Measurements from ENCODE around the gene AHRR. TPM values are rescaled to one million over a fixed set of nuclear protein-coding genes. Genes with fewer than 3 reads are reported as not detected.
A peak's percentile ranks its signal among the peaks of the same experiment; 100 is the strongest.

AHRR gene
- total and polyA plus RNA-seq, 2 of the 4 experiments (the other 2 are of a cell fraction): 15.6 to 37.1 TPM

- H2AFZ ChIP-seq (replicated peaks; ENCODE audit: low read length, poor library complexity): peak overlapping the region; percentile 91
- in situ Hi-C loops (cut with MboI; ENCODE audit: low sequenced_read_pairs): no loop called here
- CTCF ChIA-PET: no interaction called here
- TF ChIP-seq, protein P1, sequence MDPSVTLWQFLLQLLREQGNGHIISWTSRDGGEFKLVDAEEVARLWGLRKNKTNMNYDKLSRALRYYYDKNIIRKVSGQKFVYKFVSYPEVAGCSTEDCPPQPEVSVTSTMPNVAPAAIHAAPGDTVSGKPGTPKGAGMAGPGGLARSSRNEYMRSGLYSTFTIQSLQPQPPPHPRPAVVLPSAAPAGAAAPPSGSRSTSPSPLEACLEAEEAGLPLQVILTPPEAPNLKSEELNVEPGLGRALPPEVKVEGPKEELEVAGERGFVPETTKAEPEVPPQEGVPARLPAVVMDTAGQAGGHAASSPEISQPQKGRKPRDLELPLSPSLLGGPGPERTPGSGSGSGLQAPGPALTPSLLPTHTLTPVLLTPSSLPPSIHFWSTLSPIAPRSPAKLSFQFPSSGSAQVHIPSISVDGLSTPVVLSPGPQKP (IDR thresholded peaks at IDR 0.05; ENCODE audit: borderline replicate concordance, low read depth, low read length): no peak
- no peak for TF ChIP-seq MAZ (IDR thresholded peaks at IDR 0.05; ENCODE audit: borderline replicate concordance, low read depth, low read length)
- TF ChIP-seq POLR2A (IDR thresholded peaks at IDR 0.05; ENCODE audit: low read depth, low read length): no peak; the same call in none of the 2 replicates
- no peak for TF ChIP-seq MAFK (IDR thresholded peaks at IDR 0.05; ENCODE audit: low read depth, low read length)
- TF ChIP-seq BHLHE40 (IDR thresholded peaks at IDR 0.05; ENCODE audit: low read depth, low read length): no peak
- TF ChIP-seq RCOR1 (IDR thresholded peaks at IDR 0.05; ENCODE audit: insufficient replicate concordance, low read length): no peak
- no peak for TF ChIP-seq CEBPB (IDR thresholded peaks at IDR 0.05; ENCODE audit: low read depth, low read length)
- no peak for TF ChIP-seq RFX5 (IDR thresholded peaks at IDR 0.05; ENCODE audit: low read depth, low read length)
- TF ChIP-seq FOS (IDR thresholded peaks at IDR 0.05; ENCODE audit: low read depth, low read length): no peak
- TF ChIP-seq RAD21 (IDR thresholded peaks at IDR 0.05; ENCODE audit: low read length): no peak
- no peak for TF ChIP-seq CHD1 (IDR thresholded peaks at IDR 0.05; ENCODE audit: low read depth, low read length)
- TF ChIP-seq NFE2L2 (IDR thresholded peaks at IDR 0.05; ENCODE audit: low read depth, low read length): no peak
- no peak for TF ChIP-seq SMC3 (IDR thresholded peaks at IDR 0.05; ENCODE audit: low read depth, low read length)
- TF ChIP-seq MXI1 (IDR thresholded peaks at IDR 0.05; ENCODE audit: borderline replicate concordance, low read depth, low read length): no peak
- TF ChIP-seq, protein P2, sequence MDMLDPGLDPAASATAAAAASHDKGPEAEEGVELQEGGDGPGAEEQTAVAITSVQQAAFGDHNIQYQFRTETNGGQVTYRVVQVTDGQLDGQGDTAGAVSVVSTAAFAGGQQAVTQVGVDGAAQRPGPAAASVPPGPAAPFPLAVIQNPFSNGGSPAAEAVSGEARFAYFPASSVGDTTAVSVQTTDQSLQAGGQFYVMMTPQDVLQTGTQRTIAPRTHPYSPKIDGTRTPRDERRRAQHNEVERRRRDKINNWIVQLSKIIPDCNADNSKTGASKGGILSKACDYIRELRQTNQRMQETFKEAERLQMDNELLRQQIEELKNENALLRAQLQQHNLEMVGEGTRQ (IDR thresholded peaks at IDR 0.05; ENCODE audit: low read depth, low read length): no peak
Observed at GRCh38 chr5:322281-322941, 897 bp downstream of the AHRR start.

More at GRCh38 chr5:322281-322941, 897 bp downstream of the AHRR start:
- ATAC-seq (ENCODE audit: low read depth) (peak; percentile 40), DNase-seq (peak; percentile 36)
- Histone ChIP-seq H3K56ac (ENCODE audit: extremely low read depth, insufficient read depth, low read length) (peak overlapping the region; percentile 77), H4K91ac (ENCODE audit: insufficient read depth, low read depth, low read length) (peak overlapping the region; percentile 79), H3K18ac (ENCODE audit: low read depth, low read length) (peak overlapping the region; percentile 19; the same call in 1 of the 2 replicates), H3K9me1 (ENCODE audit: insufficient read depth, low read length) (peaks cover 2% of the 10 kb centered on the region; the same call in 1 of the 2 replicates), H3K36me3 (ENCODE audit: control insufficient read depth, insufficient read depth, low read length) (peaks cover 23% of the 10 kb centered on the region), H2BK20ac (ENCODE audit: low read depth, low read length) (no peak overlapping the region), H3K9ac (ENCODE audit: low read depth, low read length) (peak overlapping the region; percentile 93), H3K23ac (ENCODE audit: low read depth, low read length) (peak overlapping the region; percentile 82; the same call in 1 of the 2 replicates), H3K9me3 (ENCODE audit: control insufficient read depth, insufficient read depth, low read length) (no peaks in the 10 kb centered on the region), H4K20me1 (ENCODE audit: insufficient read depth, low read length) (peaks cover 32% of the 10 kb centered on the region), H3K27me3 (ENCODE audit: control insufficient read depth, insufficient read depth, low read length) (no peaks in the 10 kb centered on the region), H2BK5ac (ENCODE audit: low read depth, low read length, poor library complexity, severe bottlenecking) (peak overlapping the region; percentile 74), H3K27ac (ENCODE audit: insufficient read depth, low read length) (peak overlapping the region; percentile 84), H2BK120ac (ENCODE audit: low read depth, low read length) (peak overlapping the region; percentile 55; the same call in 1 of the 2 replicates), H3K14ac (replicated peaks; ENCODE audit: low read depth, low read length) (peak overlapping the region; percentile 77), H4K5ac (ENCODE audit: low read depth, low read length) (peak overlapping the region; percentile 66), H2AK9ac (replicated peaks; ENCODE audit: low read depth, low read length, poor library complexity) (peak overlapping the region; percentile 65), H3K4ac (ENCODE audit: low read depth, low read length) (peak overlapping the region; percentile 84), H3K4me2 (ENCODE audit: low read depth, low read length) (peak overlapping the region; percentile 92), H2BK15ac (ENCODE audit: low read depth, low read length) (no peak overlapping the region), H2AK5ac (ENCODE audit: low read depth, low read length) (peak overlapping the region; percentile 77), H3K79me1 (ENCODE audit: low read depth in 1 of 2, low read length in 2 of 2) (peaks cover 15 to 67% of the 10 kb centered on the region in 2 experiments), H3K4me3 (ENCODE audit: insufficient read depth, low read depth, low read length) (peak overlapping the region; percentile 98), H3K4me1 (ENCODE audit: control insufficient read depth, insufficient read depth, low read length) (peaks cover 19% of the 10 kb centered on the region), H4K8ac (ENCODE audit: low read depth in 2 of 2, low read length in 2 of 2) (peak overlapping the region; percentile 76 to 80; a peak in 3 of 4 replicates)
- dilution Hi-C loops (cut with HindIII; ENCODE audit: low sequenced_read_pairs, unreplicated experiment) (no loop called here), intact Hi-C loops (cut with micrococcal nuclease) (loop anchor here (2.0 kb wide), 2 partner anchors 108 to 118 kb away; no protein-coding TSS in a partner anchor)
- 34% methylated on average over 30 of the region's 56 CpGs; no CpG with 5 or more reads in 1 of the 2 experiments for WGBS, 2 experiments (ENCODE audit: extremely low coverage in 2 of 2, insufficient read length in 1 of 2)
- no TSS peak for BruUV-seq (replicated peaks)
- POLR2A ChIA-PET (ENCODE audit: unreplicated experiment): no interaction called here
